ENCODE measurements around the gene USP34.
"Not testable (repeated sequence)": the region's sequence is repeated elsewhere in the genome, so short reads cannot be mapped to it uniquely, and the experiment has no call there.

Gene USP34

GRCh38 chr2:61162721-61163120 is 308.2 kb downstream of the USP34 start:
- H3K27me3 ChIP-seq (ENCODE audit: insufficient read depth, insufficient read length) = no peaks in the 10 kb centered on the region
- no peak for TF ChIP-seq YY1 (IDR thresholded peaks at IDR 0.05; ENCODE audit: insufficient read depth, insufficient read length)
- no peak overlapping the region for H3K4me3 ChIP-seq (ENCODE audit: insufficient read length, low read depth)
- H3K9ac ChIP-seq (ENCODE audit: insufficient read length, low read depth) = no peak overlapping the region
- H3K36me3 ChIP-seq (ENCODE audit: insufficient read depth, insufficient read length, low read length) = peaks cover 61% of the 10 kb centered on the region
- DNase-seq (ENCODE audit: low read depth, low spot score) = no peak
- H3K9me3 ChIP-seq (ENCODE audit: insufficient read depth, low read length) = peaks cover 7% of the 10 kb centered on the region; the same call in 1 of the 2 replicates
- no peaks in the 10 kb centered on the region for H3K4me1 ChIP-seq (ENCODE audit: insufficient read depth, insufficient read length)

- DNase-seq (ENCODE audit: low read depth, low spot score) = no peak
- Histone ChIP-seq H3K9ac (ENCODE audit: insufficient read length, low read depth) (no peak within 1 kb of the TSS), H3K36me3 (ENCODE audit: insufficient read depth, insufficient read length, low read length) (peaks cover 67% of the 10 kb centered on the region), H3K4me1 (ENCODE audit: insufficient read depth, insufficient read length) (no peaks in the 10 kb centered on the region), H3K27me3 (ENCODE audit: insufficient read depth, insufficient read length) (no peaks in the 10 kb centered on the region), H3K4me3 (ENCODE audit: insufficient read length, low read depth) (no peak within 1 kb of the TSS), H3K9me3 (ENCODE audit: insufficient read depth, low read length) (peaks cover 7% of the 10 kb centered on the region; the same call in 1 of the 2 replicates)
- TF ChIP-seq SUZ12 (IDR thresholded peaks at IDR 0.05; ENCODE audit: extremely low read depth, insufficient read depth, insufficient read length) = no peak
- no peak for TF ChIP-seq ZNF274 (IDR thresholded peaks at IDR 0.05; ENCODE audit: low read depth, low read length)
- no peak for TF ChIP-seq YY1 (IDR thresholded peaks at IDR 0.05; ENCODE audit: insufficient read depth, insufficient read length)
These were observed 309.0 kb downstream of the USP34 start, which contains the start of gene C2orf74 for GRCh38 chr2:61161888-61162287. TSS of gene C2orf74 (plus strand) at chr2:61162188. CDS start at chr2:61162515, 327 bp downstream.

GRCh38 chr2:61158356-61158955 is 312.4 kb downstream of the USP34 start:
- peaks cover 7% of the 10 kb centered on the region; the same call in 1 of the 2 replicates for H3K9me3 ChIP-seq (ENCODE audit: insufficient read depth, low read length)
- no peak overlapping the region for H3K4me3 ChIP-seq (ENCODE audit: insufficient read length, low read depth)
- no peaks in the 10 kb centered on the region for H3K27me3 ChIP-seq (ENCODE audit: insufficient read depth, insufficient read length)
- no peak overlapping the region for H3K9ac ChIP-seq (ENCODE audit: insufficient read length, low read depth)
- DNase-seq (ENCODE audit: low read depth, low spot score) = no peak
- TF ChIP-seq ZNF274 (IDR thresholded peaks at IDR 0.05; ENCODE audit: low read depth, low read length) (no peak), YY1 (IDR thresholded peaks at IDR 0.05; ENCODE audit: insufficient read depth, insufficient read length) (no peak), SUZ12 (IDR thresholded peaks at IDR 0.05; ENCODE audit: extremely low read depth, insufficient read depth, insufficient read length) (no peak)
- H3K36me3 ChIP-seq (ENCODE audit: insufficient read depth, insufficient read length, low read length) = peaks cover 37% of the 10 kb centered on the region
- H3K4me1 ChIP-seq (ENCODE audit: insufficient read depth, insufficient read length) = no peaks in the 10 kb centered on the region

- H3K27me3 ChIP-seq (ENCODE audit: insufficient read depth, insufficient read length) = no peaks in the 10 kb centered on the region
- peaks cover 29% of the 10 kb centered on the region for H3K36me3 ChIP-seq (ENCODE audit: insufficient read depth, insufficient read length, low read length)
- no peak for DNase-seq (ENCODE audit: low read depth, low spot score)
- no peaks in the 10 kb centered on the region for H3K4me1 ChIP-seq (ENCODE audit: insufficient read depth, insufficient read length)
- TF ChIP-seq ZNF274 (IDR thresholded peaks at IDR 0.05; ENCODE audit: low read depth, low read length) = no peak
- TF ChIP-seq YY1 (IDR thresholded peaks at IDR 0.05; ENCODE audit: insufficient read depth, insufficient read length) = no peak
- TF ChIP-seq SUZ12 (IDR thresholded peaks at IDR 0.05; ENCODE audit: extremely low read depth, insufficient read depth, insufficient read length) = no peak
- peaks cover 7% of the 10 kb centered on the region; the same call in 1 of the 2 replicates for H3K9me3 ChIP-seq (ENCODE audit: insufficient read depth, low read length)
- H3K9ac ChIP-seq (ENCODE audit: insufficient read length, low read depth) = no peak overlapping the region
- H3K4me3 ChIP-seq (ENCODE audit: insufficient read length, low read depth) = no peak overlapping the region
These were observed 313.4 kb downstream of the USP34 start for GRCh38 chr2:61157371-61158003.

- no peaks in the 10 kb centered on the region for H3K27me3 ChIP-seq (ENCODE audit: insufficient read depth, insufficient read length)
- H3K9me3 ChIP-seq (ENCODE audit: insufficient read depth, low read length) = no peaks in the 10 kb centered on the region
- H3K4me1 ChIP-seq (ENCODE audit: insufficient read depth, insufficient read length) = no peaks in the 10 kb centered on the region
- TF ChIP-seq SUZ12 (IDR thresholded peaks at IDR 0.05; ENCODE audit: extremely low read depth, insufficient read depth, insufficient read length) = no peak
- no peak for TF ChIP-seq YY1 (IDR thresholded peaks at IDR 0.05; ENCODE audit: insufficient read depth, insufficient read length)
- TF ChIP-seq ZNF274 (IDR thresholded peaks at IDR 0.05; ENCODE audit: low read depth, low read length) = no peak
- H3K4me3 ChIP-seq (ENCODE audit: insufficient read length, low read depth) = no peak overlapping the region
- DNase-seq (ENCODE audit: low read depth, low spot score) = no peak
- peaks cover 25% of the 10 kb centered on the region for H3K36me3 ChIP-seq (ENCODE audit: insufficient read depth, insufficient read length, low read length)
- H3K9ac ChIP-seq (ENCODE audit: insufficient read length, low read depth) = no peak overlapping the region
These were observed 319.5 kb downstream of the USP34 start for GRCh38 chr2:61151436-61151835.

GRCh38 chr2:61149074-61149473 is 321.8 kb downstream of the USP34 start:
- Histone ChIP-seq H3K4me1 (ENCODE audit: insufficient read depth, insufficient read length) (no peaks in the 10 kb centered on the region), H3K36me3 (ENCODE audit: insufficient read depth, insufficient read length, low read length) (peaks cover 25% of the 10 kb centered on the region), H3K9ac (ENCODE audit: insufficient read length, low read depth) (no peak overlapping the region), H3K9me3 (ENCODE audit: insufficient read depth, low read length) (no peaks in the 10 kb centered on the region), H3K4me3 (ENCODE audit: insufficient read length, low read depth) (no peak overlapping the region), H3K27me3 (ENCODE audit: insufficient read depth, insufficient read length) (no peaks in the 10 kb centered on the region)
- DNase-seq (ENCODE audit: low read depth, low spot score) = no peak
- TF ChIP-seq SUZ12 (IDR thresholded peaks at IDR 0.05; ENCODE audit: extremely low read depth, insufficient read depth, insufficient read length) (no peak), ZNF274 (IDR thresholded peaks at IDR 0.05; ENCODE audit: low read depth, low read length) (no peak), YY1 (IDR thresholded peaks at IDR 0.05; ENCODE audit: insufficient read depth, insufficient read length) (no peak)

GRCh38 chr2:61148091-61148490 is 322.8 kb downstream of the USP34 start:
- not testable (repeated sequence) for H3K9me3 ChIP-seq (ENCODE audit: insufficient read depth, low read length); H3K9ac ChIP-seq (ENCODE audit: insufficient read length, low read depth); DNase-seq (ENCODE audit: low read depth, low spot score); H3K27me3 ChIP-seq (ENCODE audit: insufficient read depth, insufficient read length); H3K4me1 ChIP-seq (ENCODE audit: insufficient read depth, insufficient read length); H3K4me3 ChIP-seq (ENCODE audit: insufficient read length, low read depth)
- H3K36me3 ChIP-seq (ENCODE audit: insufficient read depth, insufficient read length, low read length) = peaks cover 30% of the 10 kb centered on the region

All from NT2/D1 (cell line).